GM12891 (cell line): ENCODE data around the gene CNTN4.

ENCODE experiments used
- PAX5 ChIP-seq: IDR thresholded peaks from 2 replicates; pipeline ENCODE4 v1.6.1; 2011; ENCODE audit warnings: low read length, moderate library complexity, mild to moderate bottlenecking; ENCODE audit not compliant: insufficient read depth, severe bottlenecking
- POLR2A ChIP-seq: IDR thresholded peaks from 2 replicates; pipeline ENCODE4 v1.6.1; 2011; ENCODE audit warnings: low read depth, low read length, control low read depth
- POLR2AphosphoS5 ChIP-seq: IDR thresholded peaks from 2 replicates; pipeline ENCODE4 v1.6.1; 2011; ENCODE audit warnings: low read depth, low read length, control low read depth
- TAF1 ChIP-seq: IDR thresholded peaks from 2 replicates; pipeline ENCODE4 v1.6.1; 2011; ENCODE audit warnings: low read depth, low read length, control low read depth

DNA sequence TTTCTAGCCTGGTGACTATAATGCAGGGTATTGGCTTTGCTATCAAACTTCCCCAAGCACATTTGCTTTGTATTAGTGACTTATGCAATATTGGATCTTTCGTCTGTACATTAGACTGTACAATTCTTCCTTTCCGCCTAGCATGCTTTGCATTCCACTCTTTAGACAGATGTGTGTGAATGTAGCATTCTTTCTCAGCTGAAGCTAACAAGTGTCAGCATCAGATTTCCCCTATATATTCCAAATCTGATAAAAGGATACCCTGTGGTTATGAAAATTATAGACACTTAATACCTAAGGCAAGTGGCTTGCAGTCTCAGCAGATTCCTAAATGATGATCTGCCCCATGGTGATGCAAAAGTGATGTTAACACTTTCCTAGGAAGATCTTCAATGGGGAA is 360.1 kb downstream of the CNTN4 start:
- no peak for TF ChIP-seq POLR2A
- no peak for TF ChIP-seq TAF1
- no peak for TF ChIP-seq POLR2AphosphoS5
- no peak for TF ChIP-seq PAX5
